Measurements from ENCODE around the gene SLC1A2. TPM values are rescaled to one million over a fixed set of nuclear protein-coding genes. Genes with fewer than 3 reads are reported as not detected.

The SLC1A2 gene
- total and polyA plus RNA-seq, 2 experiments from 2014 or later, result 0.70 to 2.8 TPM

DNA sequence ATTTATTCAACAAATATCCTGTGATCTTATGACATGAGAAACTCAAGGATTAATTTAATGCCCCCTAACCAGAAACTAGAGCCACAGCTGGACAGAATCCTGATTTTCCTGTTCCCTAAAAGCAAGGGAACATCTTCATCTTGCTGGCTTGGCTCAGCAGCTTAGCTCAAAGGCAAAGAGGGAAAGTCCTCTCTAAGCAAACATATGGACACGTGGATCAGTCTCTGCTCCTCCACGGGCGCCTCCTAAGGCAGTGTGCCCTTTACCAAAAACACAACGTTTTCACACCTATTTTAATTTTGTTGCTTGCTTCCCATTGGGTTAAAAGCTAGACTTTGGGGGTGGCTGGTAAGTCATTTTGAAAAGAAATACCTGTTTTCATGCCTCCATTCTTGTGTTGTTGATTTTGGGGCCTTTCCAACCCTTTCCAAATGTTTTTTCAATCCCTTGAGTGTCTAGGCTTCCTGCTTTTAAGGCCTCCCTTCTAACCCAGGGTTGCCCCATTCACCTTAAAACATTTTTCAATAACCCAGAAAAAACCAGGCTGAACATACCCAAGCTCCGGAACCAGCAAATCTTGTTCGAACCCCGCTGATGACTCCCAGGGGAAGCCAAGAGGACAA lies 15.5 kb downstream of the SLC1A2 start:
- H3K4me2 ChIP-seq, result no peak overlapping the region
- Mint-ChIP-seq H3K9me3 (no peaks in the 10 kb centered on the region), H3K4me1 (peaks cover 21% of the 10 kb centered on the region), H3K4me3 (no peak overlapping the region), H3K36me3 (ENCODE audit: low read depth) (no peaks in the 10 kb centered on the region), H3K27me3 (ENCODE audit: insufficient read depth, low read depth, poor library complexity) (peaks cover 3% of the 10 kb centered on the region), H3K27ac (no peak overlapping the region)
- H3K27ac ChIP-seq (ENCODE audit: low read depth), result no peak overlapping the region
- peaks cover 17% of the 10 kb centered on the region; the same call in 1 of the 2 replicates for H3K4me1 ChIP-seq (ENCODE audit: insufficient read depth)
- ATAC-seq (no peak), DNase-seq (ENCODE audit: low spot score) (no peak)
- H3K9me2 ChIP-seq (ENCODE audit: insufficient read depth), result no peaks in the 10 kb centered on the region
- no peak overlapping the region for H3K4me3 ChIP-seq
- H2AFZ ChIP-seq, result no peak overlapping the region
- H3K79me2 ChIP-seq (replicated peaks; ENCODE audit: insufficient read depth), result no peaks in the 10 kb centered on the region
- no peak for TF ChIP-seq REST (IDR thresholded peaks at IDR 0.05; ENCODE audit: unreplicated experiment)
- TF ChIP-seq, protein P1, sequence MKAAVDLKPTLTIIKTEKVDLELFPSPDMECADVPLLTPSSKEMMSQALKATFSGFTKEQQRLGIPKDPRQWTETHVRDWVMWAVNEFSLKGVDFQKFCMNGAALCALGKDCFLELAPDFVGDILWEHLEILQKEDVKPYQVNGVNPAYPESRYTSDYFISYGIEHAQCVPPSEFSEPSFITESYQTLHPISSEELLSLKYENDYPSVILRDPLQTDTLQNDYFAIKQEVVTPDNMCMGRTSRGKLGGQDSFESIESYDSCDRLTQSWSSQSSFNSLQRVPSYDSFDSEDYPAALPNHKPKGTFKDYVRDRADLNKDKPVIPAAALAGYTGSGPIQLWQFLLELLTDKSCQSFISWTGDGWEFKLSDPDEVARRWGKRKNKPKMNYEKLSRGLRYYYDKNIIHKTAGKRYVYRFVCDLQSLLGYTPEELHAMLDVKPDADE (IDR thresholded peaks at IDR 0.05), result no peak
- no peaks in the 10 kb centered on the region for H3K36me3 ChIP-seq (ENCODE audit: insufficient read depth)
- H4K20me1 ChIP-seq (replicated peaks; ENCODE audit: insufficient read depth), result no peaks in the 10 kb centered on the region; the same call in 1 of the 2 replicates
- H3F3A ChIP-seq (replicated peaks; ENCODE audit: low read depth), result no peaks in the 10 kb centered on the region
- H3K27me3 ChIP-seq (ENCODE audit: insufficient read depth), result no peaks in the 10 kb centered on the region

GRCh38 chr11:35402751-35403660 lies 16.4 kb downstream of the SLC1A2 start:
- Histone ChIP-seq H3K79me2 (replicated peaks; ENCODE audit: insufficient read depth) (no peaks in the 10 kb centered on the region), H3K9me2 (ENCODE audit: insufficient read depth) (peaks cover under 1% of the 10 kb centered on the region; the same call in 1 of the 2 replicates), H3K27ac (ENCODE audit: low read depth) (no peak overlapping the region), H3F3A (replicated peaks; ENCODE audit: low read depth) (no peaks in the 10 kb centered on the region), H4K20me1 (replicated peaks; ENCODE audit: insufficient read depth) (no peaks in the 10 kb centered on the region; the same call in 1 of the 2 replicates), H3K4me3 (no peak overlapping the region), H3K4me2 (no peak overlapping the region), H3K36me3 (ENCODE audit: insufficient read depth) (no peaks in the 10 kb centered on the region), H2AFZ (no peak overlapping the region), H3K27me3 (ENCODE audit: insufficient read depth) (no peaks in the 10 kb centered on the region), H3K4me1 (ENCODE audit: insufficient read depth) (peaks cover 17% of the 10 kb centered on the region; the same call in 1 of the 2 replicates)
- H3K27me3 Mint-ChIP-seq (ENCODE audit: insufficient read depth, low read depth, poor library complexity), result peaks cover 3% of the 10 kb centered on the region
- H3K27ac Mint-ChIP-seq, result no peak overlapping the region
- H3K4me3 Mint-ChIP-seq, result no peak overlapping the region
- no peaks in the 10 kb centered on the region for H3K9me3 Mint-ChIP-seq
- no peaks in the 10 kb centered on the region for H3K36me3 Mint-ChIP-seq (ENCODE audit: low read depth)
- DNase-seq (ENCODE audit: low spot score) (no peak), ATAC-seq (no peak)
- peaks cover 21% of the 10 kb centered on the region for H3K4me1 Mint-ChIP-seq
- no peak for TF ChIP-seq STAT1 (IDR thresholded peaks at IDR 0.05; ENCODE audit: unreplicated experiment)
- TF ChIP-seq EZH2 (IDR thresholded peaks at IDR 0.05; ENCODE audit: low read depth, unreplicated experiment), result no peak
- TF ChIP-seq REST (IDR thresholded peaks at IDR 0.05; ENCODE audit: unreplicated experiment), result no peak
- TF ChIP-seq CREB1 (CRISPR knock-in tag; IDR thresholded peaks at IDR 0.05; ENCODE audit: low read depth), result no peak

All from GM23338 (cell line).